GM12892 (cell line): ENCODE data around the gene CCDC59.

Experiments used
- POLR2A ChIP-seq: IDR thresholded peaks from 2 replicates; pipeline ENCODE4 v1.6.1; 2011; ENCODE audit warnings: low read depth, low read length, control low read depth
- POLR2AphosphoS5 ChIP-seq: IDR thresholded peaks from 2 replicates; pipeline ENCODE4 v1.6.1; 2011; ENCODE audit warnings: low read depth, low read length, control low read depth

DNA sequence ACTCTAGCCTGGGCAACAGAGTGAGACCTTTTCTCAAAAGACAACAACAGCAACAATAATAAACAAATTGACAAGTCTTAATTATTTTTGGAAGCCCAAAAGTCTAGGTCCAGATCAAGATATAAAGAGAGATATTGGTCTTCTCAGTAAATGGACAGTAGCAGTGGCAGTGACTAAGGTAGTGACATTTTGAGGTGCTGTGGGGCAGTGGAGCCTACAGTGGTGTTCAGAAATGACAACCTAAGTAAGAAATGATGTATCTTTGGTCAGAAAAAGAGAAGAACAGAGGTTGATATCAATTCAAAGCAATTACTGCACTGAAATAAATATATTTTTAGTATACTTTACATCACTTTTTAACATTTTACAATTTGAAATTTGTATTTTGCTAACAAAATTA lies 20.8 kb upstream of the CCDC59 start:
- TF ChIP-seq POLR2A (no peak), POLR2AphosphoS5 (no peak)
